Neutrophil (primary cell): ENCODE results near the gene PSAP.

Source experiments
- H3K27ac ChIP-seq: fragments of 200-600 bp; sonication (generic); 2 replicates; pipeline ENCODE4 v1.5.1; 2016; ENCODE audit warnings: mild to moderate bottlenecking, moderate library complexity
- H3K27me3 ChIP-seq: fragments of 200-600 bp; sonication (generic); 2 replicates; pipeline ENCODE4 v1.6.0; 2016; ENCODE audit warnings: mild to moderate bottlenecking
- H3K36me3 ChIP-seq: fragments of 200-600 bp; sonication (generic); 2 replicates; pipeline ENCODE4 v1.5.1; 2017
- H3K4me1 ChIP-seq, 2 experiments: fragments of 200-600 bp in 1 of 2; sonication (generic) in 1 of 2; 1 replicate in 1 of 2; 2 replicates in 1 of 2; pipeline versions ENCODE4 v1.5.1 to v1.6.1; 2013 to 2016; ENCODE audit warnings: low read depth in 1 of 2, low read length in 1 of 2, mild to moderate bottlenecking in 1 of 2, moderate library complexity in 1 of 2; ENCODE audit not compliant: control insufficient read depth in 1 of 2, insufficient read depth in 1 of 2
- H3K4me3 ChIP-seq, 2 experiments: fragments of 200-600 bp in 1 of 2; sonication (generic) in 1 of 2; 1 replicate in 1 of 2; 2 replicates in 1 of 2; pipeline ENCODE4 v1.5.1; 2013 to 2016; ENCODE audit warnings: low read depth in 1 of 2, low read length in 1 of 2, mild to moderate bottlenecking in 1 of 2, moderate library complexity in 1 of 2
- H3K9me3 ChIP-seq: fragments of 200-600 bp; sonication (generic); 2 replicates; pipeline ENCODE4 v1.5.1; 2016
- CTCF ChIP-seq: fragments of 200-600 bp; sonication (generic); IDR thresholded peaks from 2 replicates; pipeline ENCODE4 v1.5.1; 2016; ENCODE audit warnings: antibody characterized with exemption

The PSAP gene

GRCh38 chr10:71798308-71798624, 52.8 kb downstream of the PSAP start:
- H3K4me1 ChIP-seq = peaks cover 14 to 22% of the 10 kb centered on the region in 2 experiments
- H3K27ac ChIP-seq = peak overlapping the region; percentile 53
- no peak overlapping the region for H3K4me3 ChIP-seq
- H3K36me3 ChIP-seq = no peaks in the 10 kb centered on the region
- no peak for TF ChIP-seq CTCF
- no peaks in the 10 kb centered on the region for H3K27me3 ChIP-seq
- no peaks in the 10 kb centered on the region for H3K9me3 ChIP-seq

- no peak overlapping the region for H3K4me3 ChIP-seq
- H3K4me1 ChIP-seq = peaks cover 14 to 22% of the 10 kb centered on the region in 2 experiments
- TF ChIP-seq CTCF = no peak
- no peaks in the 10 kb centered on the region for H3K27me3 ChIP-seq
- peak overlapping the region; percentile 53 for H3K27ac ChIP-seq
- no peaks in the 10 kb centered on the region for H3K36me3 ChIP-seq
- no peaks in the 10 kb centered on the region for H3K9me3 ChIP-seq
Observed at GRCh38 chr10:71797533-71798307, 53.3 kb downstream of the PSAP start.

GRCh38 chr10:71796749-71797405, 54.2 kb downstream of the PSAP start:
- Histone ChIP-seq H3K27me3 (no peaks in the 10 kb centered on the region), H3K27ac (peak overlapping the region; percentile 53), H3K4me1 (peaks cover 14 to 22% of the 10 kb centered on the region in 2 experiments), H3K4me3 (no peak overlapping the region), H3K36me3 (no peaks in the 10 kb centered on the region), H3K9me3 (no peaks in the 10 kb centered on the region)
- no peak for TF ChIP-seq CTCF

- TF ChIP-seq CTCF = no peak
- H3K27me3 ChIP-seq = no peaks in the 10 kb centered on the region
- no peak overlapping the region for H3K4me3 ChIP-seq
- H3K4me1 ChIP-seq = peaks cover 14 to 22% of the 10 kb centered on the region in 2 experiments
- H3K27ac ChIP-seq = no peak overlapping the region
- H3K9me3 ChIP-seq = no peaks in the 10 kb centered on the region
- no peaks in the 10 kb centered on the region for H3K36me3 ChIP-seq
Observed at GRCh38 chr10:71795248-71795647, 55.8 kb downstream of the PSAP start.

- Histone ChIP-seq H3K27ac (no peak overlapping the region), H3K4me3 (no peak overlapping the region), H3K27me3 (no peaks in the 10 kb centered on the region), H3K4me1 (no peaks in the 10 kb centered on the region), H3K36me3 (no peaks in the 10 kb centered on the region), H3K9me3 (no peaks in the 10 kb centered on the region)
- no peak for TF ChIP-seq CTCF
Observed at GRCh38 chr10:71790749-71791440, 60.2 kb downstream of the PSAP start.
